Peyer's patch (tissue), 4 donors: ENCODE measurements around the gene GLI3. TPM values are rescaled to one million over a fixed set of nuclear protein-coding genes. Genes with fewer than 3 reads are reported as not detected.

Experiments
- DNase-seq, 3 donors: peaks; one replicate each; pipeline ENCODE4 v3.0.0-alpha.2; 2017 to 2019
- H3K27ac ChIP-seq, 4 donors: fragments of 200-600 bp; sonication (generic); one replicate each; pipeline ENCODE4 v1.5.1; 2016 to 2019
- H3K27me3 ChIP-seq, 2 donors: fragments of 200-600 bp; sonication (generic); one replicate each; pipeline ENCODE4 v1.5.1; 2019
- H3K36me3 ChIP-seq, 3 donors: fragments of 200-600 bp; sonication (generic); one replicate each; pipeline ENCODE4 v1.5.1; 2016 to 2019
- H3K4me1 ChIP-seq, 4 donors: fragments of 200-600 bp; sonication (generic); one replicate each; pipeline ENCODE4 v1.5.1; 2016 to 2019
- H3K4me3 ChIP-seq, 4 donors: fragments of 200-600 bp; sonication (generic); 1 replicate in 3 of 4; 2 replicates in 1 of 4; pipeline ENCODE4 v1.5.1; 2016 to 2019; ENCODE audit warnings: mild to moderate bottlenecking in 1 of 4
- H3K9me3 ChIP-seq, 4 donors: fragments of 200-600 bp; sonication (generic); one replicate each; pipeline ENCODE4 v1.5.1; 2016 to 2019; ENCODE audit warnings: mild to moderate bottlenecking in 1 of 4
- CTCF ChIP-seq, 6 experiments: fragments of 450-650 bp in 4 of 6; fragments of 200-600 bp in 2 of 6; sonication (generic) in 1 of 6; IDR thresholded peaks; one replicate each; pipeline ENCODE4 v1.5.1; 2017 to 2019; ENCODE audit warnings: antibody characterized with exemption in 6 of 6, mild to moderate bottlenecking in 3 of 6, moderate library complexity in 1 of 6
- POLR2A ChIP-seq, 2 donors: fragments of 450-650 bp; IDR thresholded peaks; one replicate each; pipeline ENCODE4 v1.5.1; 2017; ENCODE audit warnings: antibody characterized with exemption in 2 of 2, mild to moderate bottlenecking in 2 of 2, moderate library complexity in 2 of 2
- total RNA-seq, 4 donors: library from RNA; depleted of rRNA; stranded (reverse); fragments of >200 nt; gene quantifications; one replicate each; pipeline ENCODE4 v1.1.0, GENCODE V29; 2016

The GLI3 gene
- total RNA-seq, 4 donors from 2014 or later = 0.53 to 30.5 (median 3.1) TPM

DNA sequence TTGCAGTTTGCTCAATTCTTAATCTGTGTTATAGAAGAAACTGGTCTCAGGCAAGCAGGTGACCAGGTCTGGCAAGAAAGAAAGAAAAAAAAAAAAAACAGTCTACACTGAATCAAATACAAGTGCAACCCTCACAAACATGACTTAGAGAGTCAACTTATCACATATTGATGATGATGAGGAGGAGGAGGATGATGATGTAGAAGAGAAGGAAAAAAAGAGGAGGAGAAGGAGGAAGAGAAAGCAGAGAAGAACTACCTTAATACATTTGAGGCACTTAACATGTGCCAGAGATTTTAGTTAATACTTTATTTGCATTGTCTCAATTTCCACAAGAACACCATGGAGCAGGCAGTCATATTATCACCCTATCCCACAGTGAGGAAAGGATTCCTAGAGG is 91.5 kb downstream of the GLI3 start:
- Histone ChIP-seq H3K9me3 (no peaks in the 10 kb centered on the region), H3K27me3 (no peaks in the 10 kb centered on the region), H3K27ac (no peak overlapping the region), H3K4me1 (no peaks in the 10 kb centered on the region), H3K36me3 (no peaks in the 10 kb centered on the region), H3K4me3 (no peak overlapping the region)
- DNase-seq = no peak
- TF ChIP-seq CTCF (IDR thresholded peaks at IDR 0.05) = no peak

- no peaks in the 10 kb centered on the region for H3K4me1 ChIP-seq
- no peaks in the 10 kb centered on the region for H3K27me3 ChIP-seq
- H3K4me3 ChIP-seq = no peak overlapping the region
- TF ChIP-seq POLR2A (IDR thresholded peaks at IDR 0.05) (no peak), CTCF (IDR thresholded peaks at IDR 0.05) (no peak)
- no peak for DNase-seq
- no peak overlapping the region for H3K27ac ChIP-seq
- no peaks in the 10 kb centered on the region for H3K9me3 ChIP-seq
- H3K36me3 ChIP-seq = no peaks in the 10 kb centered on the region
These were observed 92.4 kb downstream of the GLI3 start for GRCh38 chr7:42144604-42145003.

GRCh38 chr7:42143711-42144600 is 93.1 kb downstream of the GLI3 start:
- no peak overlapping the region for H3K27ac ChIP-seq
- TF ChIP-seq POLR2A (IDR thresholded peaks at IDR 0.05) = no peak
- TF ChIP-seq CTCF (IDR thresholded peaks at IDR 0.05) = no peak
- no peaks in the 10 kb centered on the region for H3K36me3 ChIP-seq
- no peaks in the 10 kb centered on the region for H3K9me3 ChIP-seq
- no peaks in the 10 kb centered on the region for H3K27me3 ChIP-seq
- H3K4me3 ChIP-seq = no peak overlapping the region
- no peaks in the 10 kb centered on the region for H3K4me1 ChIP-seq
- no peak for DNase-seq

DNA sequence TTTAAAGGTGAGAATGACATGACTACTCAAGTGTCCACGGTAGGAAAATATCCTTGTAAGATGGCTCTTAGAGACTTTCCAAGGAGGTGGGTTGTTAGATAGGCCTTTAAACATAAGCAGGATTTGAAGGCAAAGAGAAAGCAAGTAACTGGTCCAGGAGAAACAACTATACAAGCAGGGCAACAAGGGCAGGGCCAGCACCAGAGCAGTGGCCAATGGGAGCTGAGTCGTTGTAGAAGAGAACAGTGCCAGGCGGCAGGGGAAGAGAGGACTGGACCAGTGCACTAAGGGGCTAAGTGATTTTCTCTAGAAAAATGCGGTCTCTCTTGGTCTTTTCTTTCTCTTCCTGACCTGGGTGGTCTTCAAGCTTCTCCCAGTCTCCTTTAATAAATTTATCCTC is 94.9 kb downstream of the GLI3 start:
- H3K9me3 ChIP-seq = no peaks in the 10 kb centered on the region
- no peak overlapping the region for H3K4me3 ChIP-seq
- DNase-seq = no peak
- H3K4me1 ChIP-seq = no peaks in the 10 kb centered on the region
- no peaks in the 10 kb centered on the region for H3K36me3 ChIP-seq
- no peak overlapping the region for H3K27ac ChIP-seq
- no peaks in the 10 kb centered on the region for H3K27me3 ChIP-seq
- TF ChIP-seq CTCF (IDR thresholded peaks at IDR 0.05) (no peak), POLR2A (IDR thresholded peaks at IDR 0.05) (no peak)

GRCh38 chr7:42139751-42140150 is 97.3 kb downstream of the GLI3 start:
- Histone ChIP-seq H3K27ac (no peak overlapping the region), H3K4me1 (no peaks in the 10 kb centered on the region), H3K27me3 (no peaks in the 10 kb centered on the region), H3K4me3 (no peak overlapping the region), H3K36me3 (no peaks in the 10 kb centered on the region), H3K9me3 (no peaks in the 10 kb centered on the region)
- DNase-seq = no peak
- no peak for TF ChIP-seq CTCF (IDR thresholded peaks at IDR 0.05)
- TF ChIP-seq POLR2A (IDR thresholded peaks at IDR 0.05) = no peak
